Measurements from ENCODE around the gene DIS3L2. TPM values are rescaled to one million over a fixed set of nuclear protein-coding genes. Genes with fewer than 3 reads are reported as not detected.

The DIS3L2 gene
- total and polyA plus RNA-seq, 5 donors from 2014 or later = 10.9 to 76.9 (median 21.0) TPM

DNA sequence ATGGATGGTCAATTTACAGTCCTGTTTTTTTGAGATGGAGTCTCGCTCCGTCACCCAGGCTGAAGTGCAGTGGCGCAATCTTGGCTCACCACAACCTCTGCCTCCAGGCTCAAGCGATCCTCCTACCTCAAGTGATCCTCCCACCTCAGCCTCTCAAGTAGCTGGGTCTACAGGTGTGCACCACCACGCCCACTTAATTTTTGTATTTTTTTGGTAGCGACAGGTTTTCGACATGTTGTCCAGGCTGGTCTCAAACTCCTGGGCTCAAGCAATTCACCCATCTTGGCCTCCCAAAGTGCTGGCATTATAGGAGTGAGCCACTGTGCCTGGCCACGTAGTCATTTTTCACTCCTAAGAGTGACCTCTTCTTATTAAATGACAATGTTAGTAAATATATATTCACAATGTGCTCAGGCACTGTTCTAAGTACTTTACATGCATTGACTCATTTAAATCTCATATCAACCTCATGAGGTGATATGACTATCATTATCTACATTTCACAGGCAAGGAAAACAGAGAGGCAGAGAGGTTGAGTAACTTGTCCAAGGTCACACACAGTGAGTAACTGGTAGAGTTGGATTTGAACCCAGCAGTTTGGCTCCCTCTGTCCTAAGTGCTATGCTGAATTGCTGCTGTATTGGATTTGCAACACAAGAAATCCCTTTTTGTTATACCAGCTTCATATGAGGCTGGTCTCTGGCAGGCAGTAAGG lies 5.6 kb upstream of the DIS3L2 start:
- DNase-seq (no peak), ATAC-seq (ENCODE audit: low read depth in 2 of 2) (no peak)
- H3K9me3 ChIP-seq (ENCODE audit: control insufficient read depth in 2 of 2, low read length in 2 of 2) = peaks cover 0 to 7% of the 10 kb centered on the region in 2 experiments
- no peak overlapping the region for H3K4me3 ChIP-seq (ENCODE audit: low read depth, low read length)
- H3K4me1 ChIP-seq (ENCODE audit: control insufficient read depth, insufficient read depth, low read length, poor library complexity, severe bottlenecking) = peaks cover 2% of the 10 kb centered on the region
- H3K36me3 ChIP-seq (ENCODE audit: control insufficient read depth, insufficient read depth, low read length) = no peaks in the 10 kb centered on the region
- Mint-ChIP-seq H3K36me3 (no peaks in the 10 kb centered on the region), H3K4me3 (peak overlapping the region in 2 of 4 donors; percentile 60 to 82), H3K4me1 (peaks cover 0 to 4% (median 3%) of the 10 kb centered on the region in 4 donors), H3K9me3 (peaks cover 0 to 4% (median 0%) of the 10 kb centered on the region in 7 donors), H3K27me3 (peaks cover 32% of the 10 kb centered on the region), H3K27ac (no peak overlapping the region)
- H3K27me3 ChIP-seq (ENCODE audit: control insufficient read depth, insufficient read depth, low read length) = peaks cover 11% of the 10 kb centered on the region
- no peak overlapping the region for H3K27ac ChIP-seq (ENCODE audit: insufficient read depth, low read length, poor library complexity, severe bottlenecking)

DNA sequence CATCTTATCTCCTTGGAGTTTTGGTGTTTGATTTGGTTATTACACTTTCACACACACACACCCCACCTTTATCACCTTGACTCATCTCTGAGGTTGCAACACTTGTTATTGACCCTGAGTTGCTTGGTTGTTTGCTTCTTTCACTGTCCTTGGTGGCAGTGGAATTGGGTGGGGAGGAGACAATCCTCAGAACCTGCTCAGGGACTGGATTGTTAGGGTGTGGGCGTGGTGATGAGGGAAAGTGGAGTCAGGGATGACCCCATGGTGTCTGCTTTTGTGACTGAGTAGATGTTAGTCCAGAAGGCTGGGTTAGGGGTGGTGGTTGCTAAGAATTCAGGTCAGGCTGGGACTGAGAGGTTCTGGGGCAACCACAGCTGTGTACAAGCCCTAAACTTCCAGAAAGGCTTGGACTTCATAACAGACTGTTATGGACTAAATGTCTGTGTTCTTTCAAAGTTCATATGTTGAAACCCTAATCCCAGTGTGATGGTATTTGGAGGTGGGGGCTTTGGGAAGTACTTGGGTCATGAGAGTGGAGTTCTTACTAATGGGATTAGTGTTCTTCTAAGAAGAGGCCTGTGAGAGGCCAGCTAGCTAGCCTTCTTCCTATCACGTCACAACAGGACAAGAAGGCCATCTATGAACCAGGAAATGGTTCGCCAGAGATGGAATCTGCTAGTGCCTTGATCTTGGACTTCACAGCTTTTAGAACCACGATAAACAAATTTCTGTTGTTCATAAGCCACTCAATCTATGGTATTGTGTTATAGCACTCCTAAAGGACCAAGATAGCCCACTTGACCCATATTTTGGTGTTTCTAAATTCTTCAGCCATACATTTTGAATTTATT lies 3.4 kb upstream of the DIS3L2 start:
- Histone ChIP-seq H3K9me3 (ENCODE audit: control insufficient read depth in 2 of 2, low read length in 2 of 2) (no peaks in the 10 kb centered on the region), H3K4me1 (ENCODE audit: control insufficient read depth, insufficient read depth, low read length, poor library complexity, severe bottlenecking) (peaks cover 6% of the 10 kb centered on the region), H3K27me3 (ENCODE audit: control insufficient read depth, insufficient read depth, low read length) (peaks cover 8% of the 10 kb centered on the region), H3K27ac (ENCODE audit: insufficient read depth, low read length, poor library complexity, severe bottlenecking) (no peak overlapping the region), H3K36me3 (ENCODE audit: control insufficient read depth, insufficient read depth, low read length) (no peaks in the 10 kb centered on the region), H3K4me3 (ENCODE audit: low read depth, low read length) (no peak overlapping the region)
- Mint-ChIP-seq H3K36me3 (no peaks in the 10 kb centered on the region), H3K27me3 (peaks cover 26% of the 10 kb centered on the region), H3K27ac (no peak overlapping the region), H3K4me3 (peak overlapping the region in 2 of 4 donors; percentile 78 to 86), H3K4me1 (peaks cover under 1 to 19% (median 9%) of the 10 kb centered on the region in 4 donors), H3K9me3 (no peaks in the 10 kb centered on the region)
- no peak for DNase-seq
- no peak for ATAC-seq (ENCODE audit: low read depth in 2 of 2)

DNA sequence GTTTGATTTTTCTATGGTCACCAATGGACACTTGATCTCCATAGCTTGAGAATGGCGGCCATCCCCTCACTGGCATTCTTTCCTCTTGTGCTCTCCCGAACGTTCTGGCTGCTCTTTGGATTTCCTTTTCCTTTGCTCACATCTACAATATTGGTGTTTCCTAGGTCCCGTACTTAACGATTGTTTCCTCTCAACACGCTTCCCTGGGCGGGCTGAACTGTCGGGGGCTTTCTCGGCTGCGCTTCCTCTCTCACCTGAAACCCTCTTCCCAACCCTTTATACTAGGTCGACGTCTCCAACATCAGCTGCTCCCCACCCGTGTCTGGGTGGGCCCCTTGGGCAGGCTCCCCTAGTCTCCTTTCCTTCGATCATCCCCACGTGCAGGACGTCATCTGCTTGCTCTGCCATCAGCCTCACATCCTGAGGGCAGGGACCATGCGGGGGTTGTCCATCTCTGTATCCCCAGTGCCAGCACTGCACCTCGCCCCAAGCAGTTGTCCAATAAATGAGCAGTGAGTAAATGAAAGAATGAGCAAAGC lies 634 bp upstream of the DIS3L2 start:
- peaks cover 5% of the 10 kb centered on the region for H3K27me3 Mint-ChIP-seq
- H3K27me3 ChIP-seq (ENCODE audit: control insufficient read depth, insufficient read depth, low read length) = peaks cover 3% of the 10 kb centered on the region
- peak overlapping the region; percentile 68 for H3K27ac ChIP-seq (ENCODE audit: insufficient read depth, low read length, poor library complexity, severe bottlenecking)
- peak overlapping the region; percentile 72 to 97 (median 87) for H3K27ac Mint-ChIP-seq
- no peak for ATAC-seq (ENCODE audit: low read depth in 2 of 2)
- peaks cover 23 to 45% (median 30%) of the 10 kb centered on the region in 4 donors for H3K4me1 Mint-ChIP-seq
- H3K9me3 Mint-ChIP-seq = no peaks in the 10 kb centered on the region
- H3K36me3 ChIP-seq (ENCODE audit: control insufficient read depth, insufficient read depth, low read length) = no peaks in the 10 kb centered on the region
- no peaks in the 10 kb centered on the region for H3K36me3 Mint-ChIP-seq
- peaks cover 6% of the 10 kb centered on the region for H3K4me1 ChIP-seq (ENCODE audit: control insufficient read depth, insufficient read depth, low read length, poor library complexity, severe bottlenecking)
- H3K4me3 Mint-ChIP-seq = peak overlapping the region; percentile 94 to 98 (median 96)
- no peaks in the 10 kb centered on the region for H3K9me3 ChIP-seq (ENCODE audit: control insufficient read depth in 2 of 2, low read length in 2 of 2)
- H3K4me3 ChIP-seq (ENCODE audit: low read depth, low read length) = peak overlapping the region; percentile 70
- DNase-seq = no peak

DNA sequence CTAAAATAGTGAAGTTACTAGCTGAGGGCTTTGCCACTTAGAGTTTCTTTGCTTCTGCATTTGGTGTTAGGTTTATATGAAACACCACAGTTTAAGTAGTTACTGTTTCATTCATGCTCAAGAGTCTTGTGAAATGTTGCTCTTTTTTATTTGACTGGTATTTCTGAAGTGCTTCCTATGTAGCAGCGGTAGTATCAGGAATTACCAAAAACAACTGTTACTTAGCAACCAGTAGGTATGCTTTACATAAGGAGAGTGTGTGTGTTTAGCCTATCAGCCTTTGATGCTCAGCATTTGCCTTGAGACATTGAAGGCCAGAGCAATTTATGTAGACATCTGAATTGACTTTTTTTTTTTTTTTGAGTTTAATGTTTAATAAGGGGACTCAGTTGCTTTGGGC lies 3.6 kb downstream of the DIS3L2 start:
- DNase-seq = no peak
- peaks cover 8% of the 10 kb centered on the region for H3K36me3 Mint-ChIP-seq
- no peak for ATAC-seq (ENCODE audit: low read depth in 2 of 2)
- H3K27me3 ChIP-seq (ENCODE audit: control insufficient read depth, insufficient read depth, low read length) = no peaks in the 10 kb centered on the region
- peak overlapping the region in 1 of 3 donors; percentile 32 for H3K27ac Mint-ChIP-seq
- H3K4me1 ChIP-seq (ENCODE audit: control insufficient read depth, insufficient read depth, low read length, poor library complexity, severe bottlenecking) = peaks cover 6% of the 10 kb centered on the region
- peaks cover 5% of the 10 kb centered on the region for H3K27me3 Mint-ChIP-seq
- H3K27ac ChIP-seq (ENCODE audit: insufficient read depth, low read length, poor library complexity, severe bottlenecking) = no peak overlapping the region
- H3K9me3 ChIP-seq (ENCODE audit: control insufficient read depth in 2 of 2, low read length in 2 of 2) = no peaks in the 10 kb centered on the region
- H3K9me3 Mint-ChIP-seq = peaks cover 0 to 6% (median 0%) of the 10 kb centered on the region in 7 donors
- H3K4me3 Mint-ChIP-seq = peak overlapping the region in 2 of 4 donors; percentile 18 to 30
- H3K36me3 ChIP-seq (ENCODE audit: control insufficient read depth, insufficient read depth, low read length) = no peaks in the 10 kb centered on the region
- H3K4me1 Mint-ChIP-seq = peaks cover 31 to 69% (median 45%) of the 10 kb centered on the region in 4 donors
- no peak overlapping the region for H3K4me3 ChIP-seq (ENCODE audit: low read depth, low read length)

DNA sequence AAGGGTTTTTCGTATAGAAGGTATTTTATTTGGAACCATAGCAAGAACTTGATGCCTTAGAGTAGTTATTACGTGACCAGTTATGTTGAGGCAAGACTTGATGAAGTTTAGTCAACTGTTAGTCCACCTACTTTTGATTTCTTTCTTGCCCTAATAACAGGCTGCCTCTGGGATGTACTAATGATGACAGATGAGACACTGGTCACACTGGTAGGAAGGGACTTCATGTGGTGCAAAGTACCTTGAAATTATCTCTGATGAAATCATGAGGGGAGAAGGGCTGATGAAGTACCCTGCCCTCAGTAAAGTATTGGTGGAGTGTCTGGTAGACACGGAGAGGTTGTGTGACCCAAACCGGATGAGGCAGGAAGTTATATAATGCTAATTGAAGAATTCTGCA lies 5.4 kb downstream of the DIS3L2 start:
- Mint-ChIP-seq H3K36me3 (peaks cover 8% of the 10 kb centered on the region), H3K27me3 (no peaks in the 10 kb centered on the region), H3K9me3 (peaks cover 0 to 6% (median 0%) of the 10 kb centered on the region in 7 donors), H3K4me3 (peak overlapping the region in 3 of 4 donors; percentile 32 to 53 (median 50)), H3K27ac (peak overlapping the region; percentile 6 to 35 (median 10)), H3K4me1 (peaks cover 31 to 62% (median 39%) of the 10 kb centered on the region in 4 donors)
- no peak overlapping the region for H3K27ac ChIP-seq (ENCODE audit: insufficient read depth, low read length, poor library complexity, severe bottlenecking)
- H3K27me3 ChIP-seq (ENCODE audit: control insufficient read depth, insufficient read depth, low read length) = no peaks in the 10 kb centered on the region
- no peaks in the 10 kb centered on the region for H3K4me1 ChIP-seq (ENCODE audit: control insufficient read depth, insufficient read depth, low read length, poor library complexity, severe bottlenecking)
- no peak overlapping the region for H3K4me3 ChIP-seq (ENCODE audit: low read depth, low read length)
- H3K9me3 ChIP-seq (ENCODE audit: control insufficient read depth in 2 of 2, low read length in 2 of 2) = no peaks in the 10 kb centered on the region
- H3K36me3 ChIP-seq (ENCODE audit: control insufficient read depth, insufficient read depth, low read length) = no peaks in the 10 kb centered on the region
- ATAC-seq (ENCODE audit: low read depth in 2 of 2) (no peak), DNase-seq (no peak)

DNA sequence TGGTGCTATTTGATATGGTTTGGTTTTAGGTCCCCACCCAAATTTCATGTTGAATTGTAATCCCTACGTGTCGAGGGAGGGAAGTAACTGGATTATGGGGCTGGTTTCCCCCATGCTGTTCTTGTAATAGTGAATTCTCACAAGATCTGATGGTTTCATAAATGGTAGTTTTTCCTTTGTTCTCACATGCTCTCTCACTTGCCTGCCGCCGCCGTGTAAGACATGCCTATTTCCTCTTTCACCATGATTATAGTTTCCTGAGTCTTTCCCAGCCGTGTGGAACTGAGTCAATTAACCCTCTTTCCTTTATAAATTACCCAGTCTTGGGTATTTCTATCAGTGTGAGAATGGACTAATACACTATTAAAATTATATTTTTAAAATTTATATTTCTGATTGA lies 7.3 kb downstream of the DIS3L2 start:
- DNase-seq (no peak), ATAC-seq (ENCODE audit: low read depth in 2 of 2) (no peak)
- Mint-ChIP-seq H3K4me3 (no peak overlapping the region), H3K4me1 (peaks cover 23 to 43% (median 33%) of the 10 kb centered on the region in 4 donors), H3K27ac (no peak overlapping the region), H3K36me3 (peaks cover 13% of the 10 kb centered on the region), H3K27me3 (no peaks in the 10 kb centered on the region), H3K9me3 (peaks cover 0 to 6% (median 0%) of the 10 kb centered on the region in 7 donors)
- Histone ChIP-seq H3K4me3 (ENCODE audit: low read depth, low read length) (no peak overlapping the region), H3K9me3 (ENCODE audit: control insufficient read depth in 2 of 2, low read length in 2 of 2) (no peaks in the 10 kb centered on the region), H3K27me3 (ENCODE audit: control insufficient read depth, insufficient read depth, low read length) (no peaks in the 10 kb centered on the region), H3K36me3 (ENCODE audit: control insufficient read depth, insufficient read depth, low read length) (peaks cover 7% of the 10 kb centered on the region), H3K4me1 (ENCODE audit: control insufficient read depth, insufficient read depth, low read length, poor library complexity, severe bottlenecking) (no peaks in the 10 kb centered on the region), H3K27ac (ENCODE audit: insufficient read depth, low read length, poor library complexity, severe bottlenecking) (no peak overlapping the region)

DNA sequence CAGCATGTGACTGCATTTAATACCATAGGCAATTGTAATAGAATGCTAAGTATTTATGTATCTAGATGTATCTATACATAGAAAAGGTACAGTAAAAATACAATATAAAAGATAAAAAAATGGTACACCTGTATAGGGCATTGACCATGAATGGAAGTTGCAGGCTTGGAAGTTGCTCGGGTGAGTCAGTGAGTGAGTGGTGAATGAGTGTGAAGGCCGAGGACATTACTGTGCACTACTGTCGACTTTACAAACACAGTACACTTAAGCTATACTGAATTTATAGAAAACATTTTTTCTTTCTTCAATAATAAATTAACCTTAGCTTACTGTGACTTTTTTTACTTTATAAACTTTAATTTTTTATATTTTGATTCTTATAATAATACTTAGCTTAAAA lies 8.9 kb downstream of the DIS3L2 start:
- no peaks in the 10 kb centered on the region for H3K27me3 ChIP-seq (ENCODE audit: control insufficient read depth, insufficient read depth, low read length)
- no peaks in the 10 kb centered on the region for H3K4me1 ChIP-seq (ENCODE audit: control insufficient read depth, insufficient read depth, low read length, poor library complexity, severe bottlenecking)
- Mint-ChIP-seq H3K27me3 (no peaks in the 10 kb centered on the region), H3K4me1 (peaks cover 13 to 28% (median 18%) of the 10 kb centered on the region in 4 donors), H3K36me3 (peaks cover 13% of the 10 kb centered on the region), H3K27ac (no peak overlapping the region), H3K9me3 (peaks cover 0 to 6% (median 0%) of the 10 kb centered on the region in 7 donors), H3K4me3 (no peak overlapping the region)
- ATAC-seq (ENCODE audit: low read depth in 2 of 2) (no peak), DNase-seq (no peak)
- no peak overlapping the region for H3K27ac ChIP-seq (ENCODE audit: insufficient read depth, low read length, poor library complexity, severe bottlenecking)
- peaks cover 7% of the 10 kb centered on the region for H3K36me3 ChIP-seq (ENCODE audit: control insufficient read depth, insufficient read depth, low read length)
- no peak overlapping the region for H3K4me3 ChIP-seq (ENCODE audit: low read depth, low read length)
- no peaks in the 10 kb centered on the region for H3K9me3 ChIP-seq (ENCODE audit: control insufficient read depth in 2 of 2, low read length in 2 of 2)

Measured in CD4-positive, CD25-positive, alpha-beta regulatory T cell (primary cell).